SK-N-SH treated with all-trans-retinoic acid at 6 μM for 48 hours (cell line): ENCODE measurements around the gene P2RX2.

Source experiments
- ATAC-seq: fragments of 200-7000 bp; cut with Tn5 transposase; 3 replicates; pipeline ENCODE4 v1.9.1; 2020; ENCODE audit warnings: mild to moderate bottlenecking, moderate library complexity
- ARNTL ChIP-seq: fragments of 450-650 bp; formaldehyde crosslinking; IDR thresholded peaks from 2 replicates; pipeline ENCODE4 v1.5.0; 2020; ENCODE audit warnings: low read depth, mild to moderate bottlenecking, moderate library complexity, borderline replicate concordance
- BACH2 ChIP-seq: fragments of 250-450 bp; sonication (Bioruptor Pico); IDR thresholded peaks from 2 replicates; pipeline ENCODE4 v1.9.0; 2021; ENCODE audit warnings: mild to moderate bottlenecking, borderline replicate concordance
- CREB5 ChIP-seq: fragments of 250-450 bp; sonication (Bioruptor Pico); IDR thresholded peaks from 2 replicates; pipeline ENCODE4 v1.5.1; 2020; ENCODE audit warnings: low read depth, mild to moderate bottlenecking, moderate library complexity
- CSDC2 ChIP-seq: fragments of 250-450 bp; sonication (Bioruptor Pico); IDR thresholded peaks from 2 replicates; pipeline ENCODE4 v1.5.0; 2020; ENCODE audit warnings: mild to moderate bottlenecking, moderate library complexity
- CSRNP3 ChIP-seq: fragments of 250-450 bp; sonication (Bioruptor Pico); IDR thresholded peaks from 2 replicates; pipeline ENCODE4 v1.5.1; 2021; ENCODE audit warnings: mild to moderate bottlenecking, moderate library complexity
- ESRRG ChIP-seq: fragments of 250-450 bp; sonication (Bioruptor Pico); IDR thresholded peaks from 2 replicates; pipeline ENCODE4 v1.6.1; 2021; ENCODE audit warnings: mild to moderate bottlenecking
- ISL1 ChIP-seq: fragments of 250-450 bp; sonication (Bioruptor Pico); IDR thresholded peaks from 2 replicates; pipeline ENCODE4 v2.1.2; 2022; ENCODE audit warnings: mild to moderate bottlenecking, moderate library complexity
- OSR1 ChIP-seq: fragments of 250-450 bp; sonication (Bioruptor Pico); IDR thresholded peaks from 2 replicates; pipeline ENCODE4 v1.8.0; 2022; ENCODE audit warnings: moderate library complexity, mild to moderate bottlenecking, inconsistent platforms
- PATZ1 ChIP-seq: fragments of 250-450 bp; sonication (Bioruptor Pico); IDR thresholded peaks from 2 replicates; pipeline ENCODE4 v1.8.0; 2020; ENCODE audit warnings: mild to moderate bottlenecking, moderate library complexity, borderline replicate concordance
- POU6F1 ChIP-seq: fragments of 250-450 bp; sonication (Bioruptor Pico); IDR thresholded peaks from 2 replicates; pipeline ENCODE4 v1.8.0; 2021; ENCODE audit warnings: low read depth, mild to moderate bottlenecking, moderate library complexity, borderline replicate concordance
- PPARA ChIP-seq: fragments of 250-450 bp; sonication (Bioruptor Pico); IDR thresholded peaks from 2 replicates; pipeline ENCODE4 v1.5.0; 2020; ENCODE audit warnings: mild to moderate bottlenecking, borderline replicate concordance
- RARB ChIP-seq: fragments of 250-450 bp; sonication (Bioruptor Pico); IDR thresholded peaks from 2 replicates; pipeline ENCODE4 v1.8.0; 2021; ENCODE audit warnings: mild to moderate bottlenecking, moderate library complexity
- SNAI2 ChIP-seq: fragments of 250-450 bp; sonication (Bioruptor Pico); IDR thresholded peaks from 2 replicates; pipeline ENCODE4 v1.5.0; 2020; ENCODE audit warnings: mild to moderate bottlenecking, moderate library complexity
- TCF4 ChIP-seq: fragments of 250-450 bp; sonication (Bioruptor Pico); IDR thresholded peaks from 2 replicates; pipeline ENCODE4 v1.8.0; 2021; ENCODE audit warnings: mild to moderate bottlenecking, moderate library complexity, borderline replicate concordance
- TOX ChIP-seq: fragments of 250-450 bp; sonication (Bioruptor Pico); IDR thresholded peaks from 2 replicates; pipeline ENCODE4 v1.8.0; 2021; ENCODE audit warnings: mild to moderate bottlenecking, moderate library complexity, borderline replicate concordance
- TSHZ2 ChIP-seq: fragments of 250-450 bp; sonication (Bioruptor Pico); IDR thresholded peaks from 2 replicates; pipeline ENCODE4 v1.5.0; 2020; ENCODE audit warnings: mild to moderate bottlenecking, moderate library complexity
- ZC3H10 ChIP-seq: fragments of 250-450 bp; sonication (Bioruptor Pico); IDR thresholded peaks from 2 replicates; pipeline ENCODE4 v1.5.1; 2021; ENCODE audit warnings: mild to moderate bottlenecking, moderate library complexity
- ZFP3 ChIP-seq: fragments of 250-450 bp; sonication (Bioruptor Pico); IDR thresholded peaks from 2 replicates; pipeline ENCODE4 v1.5.0; 2020; ENCODE audit warnings: mild to moderate bottlenecking, moderate library complexity
- ZFP30 ChIP-seq: fragments of 450-650 bp; formaldehyde crosslinking; IDR thresholded peaks from 2 replicates; pipeline ENCODE4 v1.5.0; 2022; ENCODE audit warnings: mild to moderate bottlenecking, moderate library complexity
- ZNF565 ChIP-seq: fragments of 450-650 bp; formaldehyde crosslinking; conservative IDR thresholded peaks from 2 replicates; pipeline ENCODE4 v1.5.0; 2020; ENCODE audit warnings: low read depth, mild to moderate bottlenecking, moderate library complexity
- ZNF70 ChIP-seq: fragments of 450-650 bp; formaldehyde crosslinking; IDR thresholded peaks from 2 replicates; pipeline ENCODE4 v1.5.0; 2020; ENCODE audit warnings: mild to moderate bottlenecking, moderate library complexity
- ZNF8 ChIP-seq: fragments of 450-650 bp; formaldehyde crosslinking; IDR thresholded peaks from 2 replicates; pipeline ENCODE4 v1.5.0; 2020; ENCODE audit warnings: mild to moderate bottlenecking, moderate library complexity

P2RX2 gene

GRCh38 chr12:132610051-132610759 lies 8.4 kb upstream of the P2RX2 start, which contains the start of gene LRCOL1:
Gene LRCOL1 (minus strand): TSS chr12:132610582. CDS start chr12:132606251, 4,331 bp downstream.
- ATAC-seq: peak; percentile 74
- TF ChIP-seq ESRRG (CRISPR knock-in tag): no peak

- ATAC-seq: no peak
- no peak for TF ChIP-seq ZNF8
- TF ChIP-seq RARB (CRISPR knock-in tag): no peak
- TF ChIP-seq CSDC2: no peak
- no peak for TF ChIP-seq ZFP3 (CRISPR knock-in tag)
- no peak for TF ChIP-seq ISL1 (CRISPR knock-in tag)
- TF ChIP-seq PATZ1 (CRISPR knock-in tag): no peak
- no peak for TF ChIP-seq ZNF565 (CRISPR knock-in tag)
- no peak for TF ChIP-seq TSHZ2 (CRISPR knock-in tag)
- no peak for TF ChIP-seq TCF4 (CRISPR knock-in tag)
- no peak for TF ChIP-seq BACH2
- TF ChIP-seq ESRRG (CRISPR knock-in tag): no peak
- TF ChIP-seq ZNF70 (CRISPR knock-in tag): no peak
- TF ChIP-seq TOX: no peak
- TF ChIP-seq CSRNP3 (CRISPR knock-in tag): no peak
- no peak for TF ChIP-seq ZC3H10 (CRISPR knock-in tag)
- no peak for TF ChIP-seq OSR1 (CRISPR knock-in tag)
- TF ChIP-seq ZFP30 (CRISPR knock-in tag): no peak
- TF ChIP-seq SNAI2 (CRISPR knock-in tag): no peak
- TF ChIP-seq, all 23 proteins: peak for 0
Observed at GRCh38 chr12:132610866-132611602, 7.5 kb upstream of the P2RX2 start.

- no peak for ATAC-seq
- TF ChIP-seq PPARA (CRISPR knock-in tag) (no peak), ZNF70 (CRISPR knock-in tag) (no peak)
Observed at GRCh38 chr12:132611620-132612019, 7.0 kb upstream of the P2RX2 start.

GRCh38 chr12:132614029-132614428 lies 4.5 kb upstream of the P2RX2 start:
- ATAC-seq: no peak
- TF ChIP-seq ZNF565 (CRISPR knock-in tag): no peak
- TF ChIP-seq BACH2: no peak
- TF ChIP-seq ZFP3 (CRISPR knock-in tag): no peak
- TF ChIP-seq ZNF70 (CRISPR knock-in tag): no peak
- no peak for TF ChIP-seq PATZ1 (CRISPR knock-in tag)
- no peak for TF ChIP-seq ISL1 (CRISPR knock-in tag)
- no peak for TF ChIP-seq ARNTL (CRISPR knock-in tag)
- TF ChIP-seq POU6F1 (CRISPR knock-in tag): no peak
- TF ChIP-seq ZFP30 (CRISPR knock-in tag): no peak
- no peak for TF ChIP-seq CREB5
- no peak for TF ChIP-seq TCF4 (CRISPR knock-in tag)
